ENCODE results near the gene WWC1. TPM values are rescaled to one million over a fixed set of nuclear protein-coding genes. Genes with fewer than 3 reads are reported as not detected.

Gene WWC1
- total and polyA plus RNA-seq, 10 of the 15 experiments (the other 5 are each of a cell fraction or from before 2014, with no cell fraction given), result 0.50 to 7.8 (median 2.5) TPM

GRCh38 chr5:168411871-168412270 is 120.4 kb downstream of the WWC1 start:
- no TSS peak for BruUV-seq (replicated peaks)
- TF ChIP-seq BCL3 (IDR thresholded peaks at IDR 0.05; ENCODE audit: borderline replicate concordance, insufficient read depth, low read depth, low read length, poor library complexity, severe bottlenecking) (no peak), ASH2L (IDR thresholded peaks at IDR 0.05; ENCODE audit: borderline replicate concordance, low read depth) (no peak), NRF1 (conservative IDR thresholded peaks at IDR 0.05; ENCODE audit: low read depth, low read length) (no peak), KAT2A (conservative IDR thresholded peaks at IDR 0.05; ENCODE audit: control insufficient read depth, low read depth, low read length) (no peak), ZNF384 (IDR thresholded peaks at IDR 0.05; ENCODE audit: borderline replicate concordance, low read depth, low read length) (no peak), HCFC1 (IDR thresholded peaks at IDR 0.05; ENCODE audit: low read length) (no peak), CHD4 (IDR thresholded peaks at IDR 0.05) (no peak)
- ChIA-PET CTCF (no interaction called here), SMC1A (ENCODE audit: uncharacterized antibody, unreplicated experiment) (no interaction called here), POLR2A (no interaction called here), RAD21 (ENCODE audit: unreplicated experiment) (no interaction called here)
- H3K27ac ChIP-seq (ENCODE audit: control insufficient read depth, insufficient read depth), result no peak overlapping the region
- 39% methylated on average over 3 of the region's 3 CpGs for WGBS (ENCODE audit: insufficient coverage, insufficient replicate concordance, low lambda C conversion rate, missing lambda C conversion rate)
- DNase-seq (ENCODE audit: low read depth, low spot score), result no peak
- in situ Hi-C loops (cut with MboI), result no loop called here
- no peak overlapping the region for H3K9ac ChIP-seq (ENCODE audit: control insufficient read depth, insufficient read depth, low read length)
- H3K36me3 ChIP-seq (ENCODE audit: control insufficient read depth in 2 of 2, insufficient read depth in 2 of 2, low read length in 1 of 2), result no peaks in the 10 kb centered on the region
- FAIRE-seq, result no peak
- no peak overlapping the region for H2AFZ ChIP-seq (ENCODE audit: control insufficient read depth, low read depth, low read length)
- H3K9me3 ChIP-seq (replicated peaks; ENCODE audit: control insufficient read depth, insufficient read depth, low read length), result no peaks in the 10 kb centered on the region
- no peaks in the 10 kb centered on the region for H3K79me2 ChIP-seq (ENCODE audit: control insufficient read depth, insufficient read depth, low read length)
- no peak for ATAC-seq
- intact Hi-C loops (cut with micrococcal nuclease; ENCODE audit: unreplicated experiment), result no loop called here
- no peaks in the 10 kb centered on the region for H4K20me1 ChIP-seq (ENCODE audit: control insufficient read depth, insufficient read depth)
- no peaks in the 10 kb centered on the region for H3K27me3 ChIP-seq (replicated peaks in 1 of 2; ENCODE audit: control insufficient read depth in 2 of 2, insufficient read depth in 2 of 2, low read length in 1 of 2)
- no peak overlapping the region for H3K4me2 ChIP-seq (ENCODE audit: control insufficient read depth, insufficient read depth)
- no peak overlapping the region for H3K4me3 ChIP-seq
- H3K4me1 ChIP-seq (ENCODE audit: control insufficient read depth, insufficient read depth, low read length), result peaks cover 11% of the 10 kb centered on the region

GRCh38 chr5:168413062-168413461 is 121.6 kb downstream of the WWC1 start:
- Histone ChIP-seq H3K4me2 (ENCODE audit: control insufficient read depth, insufficient read depth) (no peak overlapping the region), H3K4me3 (no peak overlapping the region), H3K27ac (ENCODE audit: control insufficient read depth, insufficient read depth) (no peak overlapping the region), H3K9me3 (replicated peaks; ENCODE audit: control insufficient read depth, insufficient read depth, low read length) (no peaks in the 10 kb centered on the region), H2AFZ (ENCODE audit: control insufficient read depth, low read depth, low read length) (no peak overlapping the region), H3K27me3 (replicated peaks in 1 of 2; ENCODE audit: control insufficient read depth in 2 of 2, insufficient read depth in 2 of 2, low read length in 1 of 2) (no peaks in the 10 kb centered on the region), H3K9ac (ENCODE audit: control insufficient read depth, insufficient read depth, low read length) (no peak overlapping the region), H4K20me1 (ENCODE audit: control insufficient read depth, insufficient read depth) (no peaks in the 10 kb centered on the region), H3K79me2 (ENCODE audit: control insufficient read depth, insufficient read depth, low read length) (no peaks in the 10 kb centered on the region), H3K36me3 (ENCODE audit: control insufficient read depth in 2 of 2, insufficient read depth in 2 of 2, low read length in 1 of 2) (no peaks in the 10 kb centered on the region), H3K4me1 (ENCODE audit: control insufficient read depth, insufficient read depth, low read length) (peaks cover 11% of the 10 kb centered on the region)
- ChIA-PET POLR2A (no interaction called here), RAD21 (ENCODE audit: unreplicated experiment) (no interaction called here), SMC1A (ENCODE audit: uncharacterized antibody, unreplicated experiment) (no interaction called here), CTCF (no interaction called here)
- ATAC-seq, result no peak
- no peak for DNase-seq (ENCODE audit: low read depth, low spot score)
- no TSS peak for BruUV-seq (replicated peaks)
- FAIRE-seq, result no peak
- 64% methylated on average over 3 of the region's 3 CpGs for WGBS (ENCODE audit: insufficient coverage, insufficient replicate concordance, low lambda C conversion rate, missing lambda C conversion rate)
- in situ Hi-C loops (cut with MboI) (no loop called here), intact Hi-C loops (cut with micrococcal nuclease; ENCODE audit: unreplicated experiment) (no loop called here)
- no peak for TF ChIP-seq CBFB (IDR thresholded peaks at IDR 0.05; ENCODE audit: low read depth)
- no peak for TF ChIP-seq CTCF (IDR thresholded peaks at IDR 0.05 in 2 of 3, conservative IDR thresholded peaks at IDR 0.05 in 1 of 3; ENCODE audit: control insufficient read depth in 2 of 3, extremely low read depth in 1 of 3, insufficient read depth in 1 of 3, low read depth in 3 of 3, low read length in 3 of 3)
- TF ChIP-seq CUX1 (IDR thresholded peaks at IDR 0.05; ENCODE audit: insufficient replicate concordance, low read depth, low read length), result no peak
